NCI-H2029 treated with DMSO at 0.1 percent for 48 hours (cell line): Measurements from ENCODE around the gene C21orf58.
A peak's percentile ranks its signal among the peaks of the same experiment; 100 is the strongest.
"Not testable (repeated sequence)": the region's sequence is repeated elsewhere in the genome, so short reads cannot be mapped to it uniquely, and the experiment has no call there.

ENCODE experiments used
- DNase-seq: peaks from one replicate; lab custom pipeline; 2025; lab: John Stamatoyannopoulos, UW

C21orf58 gene

GRCh38 chr21:46324390-46325072 lies 861 bp upstream of the C21orf58 start:
- peak; percentile 38 for DNase-seq

GRCh38 chr21:46323227-46323709 lies 402 bp downstream of the C21orf58 start:
- no peak for DNase-seq

GRCh38 chr21:46322351-46323226 lies 1.1 kb downstream of the C21orf58 start:
- DNase-seq, result no peak

- no peak for DNase-seq
Observed at GRCh38 chr21:46320331-46320801, 3.3 kb downstream of the C21orf58 start.

GRCh38 chr21:46319186-46319585 lies 4.5 kb downstream of the C21orf58 start:
- DNase-seq, result no peak

GRCh38 chr21:46318464-46318845 lies 5.2 kb downstream of the C21orf58 start:
- DNase-seq, result no peak

GRCh38 chr21:46317710-46318463 lies 5.8 kb downstream of the C21orf58 start:
- DNase-seq, result peak; percentile 51

GRCh38 chr21:46316708-46317324 lies 6.9 kb downstream of the C21orf58 start:
- DNase-seq, result no peak

- DNase-seq, result no peak
Observed at GRCh38 chr21:46314441-46315020, 9.1 kb downstream of the C21orf58 start.

GRCh38 chr21:46312949-46313348 lies 10.7 kb downstream of the C21orf58 start:
- no peak for DNase-seq

GRCh38 chr21:46311568-46311967 lies 12.1 kb downstream of the C21orf58 start:
- DNase-seq, result no peak

- not testable (repeated sequence) for DNase-seq
Observed at GRCh38 chr21:46310260-46310659, 13.4 kb downstream of the C21orf58 start.

- no peak for DNase-seq
Observed at GRCh38 chr21:46308431-46308830, 15.2 kb downstream of the C21orf58 start.

- no peak for DNase-seq
Observed at GRCh38 chr21:46307625-46308024, 16.0 kb downstream of the C21orf58 start.

GRCh38 chr21:46304955-46305354 lies 18.7 kb downstream of the C21orf58 start:
- no peak for DNase-seq

- DNase-seq, result no peak
Observed at GRCh38 chr21:46304437-46304836, 19.2 kb downstream of the C21orf58 start.

GRCh38 chr21:46301759-46302158 lies 21.9 kb downstream of the C21orf58 start:
- DNase-seq, result no peak

GRCh38 chr21:46299167-46299566 lies 24.5 kb downstream of the C21orf58 start:
- DNase-seq, result no peak

GRCh38 chr21:46297338-46298271 lies 26.1 kb downstream of the C21orf58 start:
- no peak for DNase-seq
